NK-92 (cell line): Measurements from ENCODE around the gene RAD50.
"Not testable (repeated sequence)": the region's sequence is repeated elsewhere in the genome, so short reads cannot be mapped to it uniquely, and the experiment has no call there.

Experiments
- DNase-seq: peaks from one replicate; lab custom pipeline; 2025; ENCODE audit not compliant: unreplicated experiment; lab: John Stamatoyannopoulos, UW

RAD50 gene

DNA sequence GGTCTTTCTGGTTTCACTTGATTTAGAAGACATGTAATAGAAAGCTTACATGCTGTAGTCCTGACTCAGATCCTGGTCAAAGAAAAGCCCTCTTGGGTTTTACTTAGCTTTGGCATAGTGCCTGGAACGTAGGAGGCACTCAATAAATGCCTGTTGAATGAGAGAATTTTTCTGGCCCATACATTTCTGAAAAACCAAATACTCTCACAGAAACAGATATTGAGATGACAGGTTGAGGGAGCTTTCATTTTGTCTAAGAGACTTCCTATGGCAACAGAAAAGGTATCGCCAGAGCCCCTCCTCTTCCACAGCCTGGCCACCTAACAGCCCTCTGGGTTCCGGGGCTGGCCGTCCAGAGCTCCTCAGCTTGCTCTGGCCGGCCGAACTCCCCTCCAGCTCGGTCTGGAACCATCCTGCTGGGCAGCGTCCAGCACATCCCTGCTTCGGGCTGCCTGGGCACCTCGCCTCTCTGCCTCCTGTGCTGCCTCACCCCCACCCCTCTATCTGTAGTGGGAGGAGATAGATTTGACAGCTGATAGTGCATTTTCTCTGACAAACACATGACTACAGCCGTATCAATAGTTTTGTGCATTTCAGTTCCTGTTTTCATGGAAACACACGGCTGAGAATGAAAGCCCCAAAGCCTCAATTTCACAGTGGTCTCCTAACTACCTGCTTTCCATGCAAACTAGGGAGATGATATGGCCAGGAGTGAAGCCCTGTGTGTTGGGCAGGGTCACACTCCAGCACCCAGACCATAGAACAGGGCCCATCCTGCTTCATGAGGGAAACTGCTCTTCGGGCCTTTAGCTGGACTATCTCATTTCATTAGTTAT, 118.1 kb downstream of the RAD50 start:
- no peak for DNase-seq

DNA sequence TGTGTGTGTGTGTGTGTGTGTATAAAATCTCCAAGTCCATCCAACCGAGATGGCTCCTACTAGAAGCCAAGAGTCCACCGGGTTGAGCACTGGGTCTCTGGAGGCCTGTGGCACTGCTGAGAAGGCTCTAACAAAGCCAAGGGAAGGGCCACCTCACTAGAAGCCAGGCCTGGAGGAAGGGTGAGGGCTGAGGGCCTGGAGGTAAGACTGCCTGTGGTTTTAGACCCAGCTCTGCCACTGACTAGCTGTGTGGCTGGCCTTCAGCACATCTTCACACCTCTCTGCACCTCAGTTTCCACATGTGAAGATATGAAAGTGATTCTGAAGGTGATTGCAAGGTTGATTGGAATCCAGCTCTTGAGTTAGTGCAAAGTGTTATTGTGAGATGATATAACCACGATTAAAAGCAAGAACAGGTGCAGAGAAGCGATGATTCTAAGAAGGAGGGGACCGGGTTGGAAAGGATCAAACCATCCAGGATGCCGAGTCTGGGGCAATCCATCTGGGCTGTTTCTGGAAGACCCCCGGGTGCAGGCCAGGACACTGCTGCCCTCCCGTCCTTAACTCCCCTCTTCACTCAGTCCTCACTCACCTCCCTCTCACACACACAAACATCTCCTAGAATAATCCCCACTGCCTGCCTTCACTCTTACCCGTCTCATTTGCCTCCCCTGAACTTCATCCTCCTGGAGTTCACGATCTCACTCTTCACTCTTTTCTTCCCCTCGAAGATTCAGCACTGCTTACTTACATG, 119.3 kb downstream of the RAD50 start:
- DNase-seq: no peak

DNA sequence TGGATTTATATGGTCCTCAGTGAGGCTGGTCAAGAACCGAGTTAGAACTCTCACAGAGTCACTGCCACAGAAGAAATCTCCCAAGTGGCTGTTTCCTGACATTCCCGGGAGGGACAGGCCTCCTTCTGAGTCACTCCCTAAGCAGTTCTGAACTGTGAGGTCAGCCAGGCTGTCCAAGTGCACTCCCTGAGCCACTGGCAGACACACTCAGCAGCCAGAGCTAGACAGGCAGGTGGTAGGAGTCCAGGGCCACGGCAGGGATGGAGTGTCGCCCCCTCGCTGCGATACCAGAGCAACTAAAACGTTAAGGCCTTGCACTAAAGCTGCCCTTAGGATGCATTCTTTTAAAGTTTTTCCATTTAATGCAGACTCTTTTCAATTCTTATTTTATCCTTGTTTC, 120.4 kb downstream of the RAD50 start:
- DNase-seq: no peak

DNA sequence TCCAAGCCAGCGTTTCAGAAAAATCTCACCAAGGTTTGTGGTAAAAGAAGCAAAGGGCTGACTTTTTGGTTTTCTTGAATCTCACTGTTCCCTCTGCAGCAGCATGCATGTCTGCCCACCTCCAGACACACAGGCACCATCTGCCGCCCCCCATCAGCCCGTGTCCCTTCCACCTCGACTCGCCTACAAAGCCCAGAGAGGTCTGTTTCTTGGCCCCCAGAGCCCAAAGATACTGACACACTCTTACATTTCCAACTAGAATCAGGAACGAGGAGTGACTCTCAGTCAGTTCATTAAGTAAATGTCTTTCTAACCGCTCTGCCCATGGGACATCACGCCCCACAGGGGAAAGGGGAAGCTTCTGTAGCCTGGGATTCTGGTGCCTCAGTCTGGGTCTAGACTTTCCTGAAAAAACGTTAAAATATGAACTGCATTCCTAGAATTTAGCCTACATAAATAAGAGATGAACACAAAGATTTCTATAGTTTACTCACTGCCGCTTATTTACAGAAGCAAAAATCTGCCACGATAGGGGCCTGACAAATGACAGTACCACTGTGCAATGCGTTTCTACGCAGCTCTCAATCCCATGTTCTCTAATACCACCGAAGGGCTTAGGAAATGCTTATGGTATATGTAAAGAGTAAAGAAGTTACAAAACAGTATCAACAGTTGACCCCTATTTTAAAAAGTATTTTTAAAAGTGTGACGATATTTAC, 121.1 kb downstream of the RAD50 start:
- no peak for DNase-seq

DNA sequence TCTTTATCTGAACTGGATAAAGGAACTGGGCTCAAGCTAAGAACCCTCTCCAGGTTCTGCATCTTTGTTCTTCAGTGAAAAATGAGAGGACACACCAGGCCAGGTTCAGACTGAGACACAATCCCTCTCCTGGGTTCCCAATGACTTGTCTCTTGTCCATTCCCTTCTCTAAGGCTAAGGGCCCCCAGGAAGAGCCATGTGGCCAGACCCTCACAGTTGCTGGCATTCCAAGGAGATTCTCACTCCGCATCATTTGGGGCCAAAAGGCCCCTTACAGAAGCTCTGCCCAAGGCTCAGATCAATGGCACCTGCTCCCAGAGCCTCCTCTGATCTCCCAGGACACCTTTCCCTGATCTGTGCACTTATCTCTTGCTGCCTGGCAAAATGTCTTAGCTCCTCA, 122.0 kb downstream of the RAD50 start:
- DNase-seq: no peak

DNA sequence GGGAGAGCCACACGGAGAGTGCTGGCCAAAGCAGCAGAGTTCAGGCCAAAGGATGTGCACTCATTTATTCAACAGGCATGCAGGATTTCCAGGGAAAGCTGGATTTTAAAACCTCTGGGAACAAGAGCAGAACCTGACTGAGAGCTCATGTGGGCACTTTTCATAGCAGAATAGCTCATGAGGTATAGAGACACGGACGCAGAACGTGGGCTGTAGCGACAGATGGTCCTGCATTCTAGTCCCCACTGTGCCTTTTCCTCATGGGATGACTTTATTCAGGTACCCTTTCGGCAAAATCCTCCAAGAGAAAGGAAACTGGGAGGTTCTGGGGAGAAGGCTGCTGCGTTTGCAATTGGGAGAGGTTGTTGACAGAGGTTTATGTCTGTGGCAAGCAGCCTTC, 122.4 kb downstream of the RAD50 start:
- no peak for DNase-seq

DNA sequence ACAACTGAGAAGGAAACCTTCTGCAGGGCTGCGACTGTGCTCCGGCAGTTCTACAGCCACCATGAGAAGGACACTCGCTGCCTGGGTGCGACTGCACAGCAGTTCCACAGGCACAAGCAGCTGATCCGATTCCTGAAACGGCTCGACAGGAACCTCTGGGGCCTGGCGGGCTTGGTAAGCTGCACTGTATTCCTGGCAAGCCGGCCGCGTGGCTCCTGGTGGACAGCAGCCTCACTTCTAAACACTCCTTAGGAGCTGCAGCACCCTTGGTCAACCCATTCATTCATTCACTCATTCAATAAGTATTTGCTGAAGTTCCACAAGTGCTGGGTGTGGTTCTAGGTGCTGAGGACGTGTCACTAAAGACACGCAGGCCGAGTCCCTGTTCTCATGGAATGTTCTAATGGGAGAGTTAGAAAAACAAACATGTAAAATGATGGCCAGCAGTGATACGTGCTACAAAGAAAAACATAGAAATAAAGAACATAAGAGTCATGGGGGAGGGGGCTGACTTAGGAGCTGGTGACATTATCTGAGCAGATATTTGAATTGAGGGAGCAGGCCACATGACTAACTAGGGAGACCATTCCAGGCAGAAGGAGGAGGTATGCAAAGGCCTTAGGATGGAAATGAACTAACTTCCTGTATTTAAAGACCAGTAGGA, 123.1 kb downstream of the RAD50 start:
- DNase-seq: no peak

DNA sequence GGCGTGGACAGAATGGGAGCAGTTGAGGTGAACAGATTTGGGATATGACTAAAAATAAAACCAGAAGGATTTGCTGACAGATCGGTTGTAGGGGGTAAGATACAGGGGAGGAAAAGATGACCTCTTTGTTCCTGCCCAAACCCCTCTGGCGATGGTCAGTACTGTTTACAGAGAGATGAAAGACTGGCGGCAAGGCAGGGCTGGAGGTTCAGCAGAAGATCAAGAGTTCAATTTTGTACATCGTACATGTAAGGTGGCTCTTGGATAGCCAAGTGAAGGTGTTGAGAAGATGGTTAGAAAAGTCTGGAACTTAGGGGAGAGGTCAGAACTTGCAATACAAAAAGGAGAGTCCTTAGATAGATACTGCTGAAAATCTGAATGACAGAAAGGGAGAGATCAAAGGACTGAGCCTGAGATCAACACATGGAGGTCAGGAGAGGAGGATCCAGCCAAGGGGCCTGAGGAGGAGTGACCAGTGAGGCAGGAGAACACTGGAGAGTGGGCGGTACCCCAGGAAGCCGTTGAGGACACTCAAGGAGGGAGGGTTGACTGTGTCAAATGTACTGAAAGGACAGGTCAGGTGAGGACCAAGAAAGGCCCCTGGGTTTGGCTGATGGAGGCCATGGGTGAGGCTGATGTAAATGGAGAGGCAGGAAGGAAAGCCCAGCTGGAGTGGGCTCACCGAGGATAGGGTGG, 124.2 kb downstream of the RAD50 start:
- DNase-seq: no peak

DNA sequence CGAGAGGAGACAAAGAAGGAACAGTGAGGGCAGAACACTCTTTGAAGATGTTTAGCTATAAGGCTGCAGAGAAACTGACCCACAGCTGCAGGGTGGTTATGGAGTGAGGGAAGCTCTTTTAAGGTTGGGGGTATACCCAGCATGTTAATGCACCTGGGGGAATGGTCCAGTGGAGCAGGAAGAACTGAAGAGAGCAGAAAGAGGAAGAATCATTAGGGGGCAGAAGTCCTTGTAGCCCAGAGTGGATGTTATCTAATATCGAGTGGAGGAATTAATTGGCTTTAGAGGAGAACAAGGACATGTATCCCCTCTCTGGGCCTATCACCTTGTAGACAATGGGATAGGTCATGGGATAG, 124.7 kb downstream of the RAD50 start:
- DNase-seq: no peak

DNA sequence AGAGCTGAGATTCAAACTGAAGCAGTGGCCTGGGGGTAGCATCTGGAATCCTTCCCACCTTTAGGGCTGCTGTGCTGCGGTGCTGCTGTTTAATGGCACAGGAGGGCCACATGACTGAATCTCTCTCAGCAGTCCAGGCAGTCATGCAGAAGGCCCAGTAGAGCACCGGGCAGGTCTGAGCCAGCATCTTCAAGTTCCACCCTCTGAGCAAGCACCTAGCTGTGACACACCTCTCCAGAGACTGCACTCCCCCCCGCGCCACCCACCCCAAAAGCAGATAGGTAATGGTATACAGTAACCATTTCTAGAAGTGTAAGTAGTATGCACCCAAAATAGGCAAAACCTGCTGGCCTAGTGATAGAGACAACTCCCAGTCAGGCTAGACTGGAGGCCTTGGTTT, 125.2 kb downstream of the RAD50 start:
- DNase-seq: no peak

DNA sequence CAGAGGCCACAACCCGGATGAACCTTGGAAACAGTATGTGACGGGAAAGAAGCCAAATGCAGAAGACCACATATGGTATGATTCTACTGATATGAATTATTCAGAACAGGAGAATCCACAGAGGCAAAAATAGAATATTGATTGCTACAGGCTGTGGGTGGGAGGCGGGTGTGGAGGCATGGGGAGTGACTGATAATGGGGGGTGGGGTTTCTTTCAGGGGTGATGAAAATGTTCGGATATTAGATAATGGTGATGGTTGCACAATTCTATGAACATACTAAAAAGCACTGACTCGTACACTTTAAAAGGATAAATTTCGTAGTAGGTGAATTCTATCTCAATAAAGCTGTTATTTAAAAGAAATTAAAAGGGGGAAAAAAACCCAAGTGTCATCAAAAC, 127.7 kb downstream of the RAD50 start:
- DNase-seq: no peak

DNA sequence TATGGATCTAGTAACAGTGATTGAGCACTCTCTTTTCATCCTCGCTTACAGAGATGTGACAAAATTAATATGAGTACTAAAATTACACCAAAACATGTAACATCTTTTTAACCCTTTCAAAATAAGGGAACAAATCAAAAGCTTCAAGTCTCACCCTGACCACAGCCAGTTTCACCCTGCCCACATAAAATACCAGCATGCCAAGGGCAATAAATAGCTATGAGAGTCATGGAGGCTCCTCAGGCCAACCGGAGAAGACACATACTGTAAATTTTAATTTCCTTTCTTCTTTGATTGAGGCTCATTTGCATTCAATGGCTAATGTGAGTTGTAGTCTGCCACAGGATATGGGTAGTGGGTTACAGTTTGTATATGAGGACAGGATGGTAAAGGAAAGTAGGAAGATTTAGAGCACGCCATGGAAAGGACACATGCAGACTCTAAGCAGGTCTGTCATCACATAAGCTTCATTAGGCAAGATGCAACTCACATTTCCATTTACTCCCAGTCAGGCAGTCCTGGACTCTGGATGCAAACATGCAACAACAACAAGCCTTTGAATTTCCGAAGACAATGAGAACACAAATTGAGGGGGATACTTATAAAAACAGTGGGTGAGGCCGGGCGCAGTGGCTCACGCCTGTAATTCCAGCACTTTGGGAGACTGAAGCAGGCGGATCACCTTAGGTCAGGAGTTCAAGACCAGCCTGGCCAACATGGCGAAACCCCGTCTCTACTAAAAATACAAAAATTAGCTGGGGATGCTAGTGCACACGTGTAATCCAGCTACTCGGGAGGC, 128.3 kb downstream of the RAD50 start:
- no peak for DNase-seq

DNA sequence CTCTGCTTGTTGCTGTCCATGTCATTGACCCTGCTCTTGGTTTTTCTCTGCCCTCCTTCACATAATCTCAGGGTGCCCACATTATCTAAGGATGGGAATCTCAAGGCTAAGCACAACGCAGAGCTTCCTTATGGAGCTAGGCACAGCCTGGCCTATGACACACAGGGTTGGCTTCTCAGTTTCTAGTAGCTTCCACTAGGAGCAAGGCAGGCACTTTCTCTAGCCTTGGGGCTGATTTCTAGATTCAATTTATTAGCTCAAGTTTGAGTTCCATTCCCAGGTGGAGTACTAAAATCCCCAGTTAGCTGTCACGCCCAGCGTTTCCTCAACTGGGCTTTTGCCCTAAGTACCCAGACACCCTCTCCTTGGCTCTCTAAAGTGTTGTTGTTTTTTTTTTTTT, 129.4 kb downstream of the RAD50 start:
- no peak for DNase-seq

DNA sequence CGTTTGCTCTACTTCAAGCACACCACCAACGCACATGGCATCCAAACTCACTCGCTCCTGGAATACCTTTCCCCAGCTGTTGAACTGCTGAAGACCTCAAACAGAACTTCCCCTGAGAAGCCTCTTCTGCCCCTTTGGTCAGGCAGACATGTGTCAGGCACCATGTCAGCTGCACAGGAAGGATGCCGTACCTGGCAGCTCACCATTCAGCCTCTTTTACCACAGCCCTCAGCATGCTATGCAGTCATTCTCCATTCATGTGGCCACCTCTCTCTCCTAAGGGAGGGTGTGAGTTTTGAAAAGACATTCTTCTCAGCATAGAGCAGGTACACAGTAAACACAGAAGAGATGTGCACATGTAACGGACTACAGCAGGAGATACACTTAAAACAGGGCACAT, 131.2 kb downstream of the RAD50 start:
- no peak for DNase-seq

DNA sequence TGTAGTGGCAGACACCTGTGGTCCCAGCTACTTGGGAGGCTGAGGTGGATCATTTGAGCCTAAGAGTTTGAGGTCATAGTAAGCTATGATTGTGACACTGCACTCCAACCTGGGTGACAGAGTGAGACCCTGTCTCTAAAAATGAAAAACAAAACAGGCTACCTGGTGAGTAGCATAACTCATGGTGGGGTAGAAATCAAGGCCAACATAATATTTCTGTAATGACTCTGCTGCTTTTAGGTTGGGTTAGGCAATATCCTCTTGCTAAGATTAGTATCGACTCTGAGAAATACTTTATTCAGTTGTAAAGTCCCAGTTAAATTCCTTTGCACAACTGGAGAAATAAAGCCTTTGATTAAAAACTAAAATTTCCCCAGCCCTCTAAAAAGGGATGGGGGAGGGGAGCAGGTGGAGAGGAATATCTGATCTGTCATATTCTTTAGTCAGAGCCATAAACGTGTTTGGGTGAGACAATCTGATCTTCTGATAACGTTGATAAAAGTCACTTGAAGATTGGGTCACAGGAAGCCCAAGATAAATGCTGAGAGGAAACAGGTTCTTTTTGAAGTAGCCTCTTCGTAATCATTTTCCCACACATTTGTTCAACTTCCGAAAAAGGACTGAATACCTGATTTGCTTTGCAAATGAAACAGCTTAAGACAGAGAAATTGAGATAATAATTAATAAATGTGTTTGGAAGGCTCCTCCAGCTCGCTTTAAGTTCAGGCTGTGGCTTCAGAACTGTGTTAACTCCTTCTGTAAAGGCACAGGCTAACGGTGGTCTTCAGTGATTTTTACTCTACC, 132.0 kb downstream of the RAD50 start:
- no peak for DNase-seq

DNA sequence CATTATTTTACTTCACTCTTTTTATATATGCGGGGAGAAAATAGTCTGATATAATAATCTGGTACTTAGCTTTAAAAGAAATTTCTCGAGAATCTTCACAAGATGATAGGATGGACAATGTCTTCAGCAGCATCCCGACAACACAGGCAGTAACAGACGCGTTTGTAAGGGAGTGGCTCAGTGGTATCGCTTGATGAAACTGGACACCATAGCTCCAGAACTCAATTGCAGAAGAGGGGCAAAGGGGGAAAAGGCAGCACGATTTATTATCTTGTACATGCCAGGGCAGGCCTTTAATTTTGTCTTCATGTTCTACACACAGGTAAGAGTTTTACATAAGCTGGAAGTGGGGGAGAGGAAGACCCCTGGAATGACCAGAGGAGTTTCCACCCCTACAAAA, 132.7 kb downstream of the RAD50 start:
- no peak for DNase-seq

DNA sequence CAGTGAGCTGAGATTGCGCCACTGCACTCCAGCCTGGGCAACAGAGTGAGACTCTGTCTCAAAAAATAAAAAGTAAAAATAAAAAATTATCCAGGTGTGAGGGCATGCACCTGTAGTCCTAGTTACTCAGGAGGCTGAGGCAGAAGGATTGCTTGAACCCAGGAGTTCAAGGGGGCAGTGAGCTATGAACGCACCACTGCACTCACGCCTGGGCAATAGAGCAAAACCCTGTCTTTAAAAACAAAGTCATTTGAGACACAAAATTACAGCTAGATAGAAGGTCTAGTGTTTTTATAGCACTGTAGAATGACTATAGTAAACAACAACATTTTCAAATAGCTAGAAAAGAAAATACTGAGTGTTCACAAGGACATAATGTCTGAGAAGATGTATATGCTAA, 133.4 kb downstream of the RAD50 start:
- no peak for DNase-seq

DNA sequence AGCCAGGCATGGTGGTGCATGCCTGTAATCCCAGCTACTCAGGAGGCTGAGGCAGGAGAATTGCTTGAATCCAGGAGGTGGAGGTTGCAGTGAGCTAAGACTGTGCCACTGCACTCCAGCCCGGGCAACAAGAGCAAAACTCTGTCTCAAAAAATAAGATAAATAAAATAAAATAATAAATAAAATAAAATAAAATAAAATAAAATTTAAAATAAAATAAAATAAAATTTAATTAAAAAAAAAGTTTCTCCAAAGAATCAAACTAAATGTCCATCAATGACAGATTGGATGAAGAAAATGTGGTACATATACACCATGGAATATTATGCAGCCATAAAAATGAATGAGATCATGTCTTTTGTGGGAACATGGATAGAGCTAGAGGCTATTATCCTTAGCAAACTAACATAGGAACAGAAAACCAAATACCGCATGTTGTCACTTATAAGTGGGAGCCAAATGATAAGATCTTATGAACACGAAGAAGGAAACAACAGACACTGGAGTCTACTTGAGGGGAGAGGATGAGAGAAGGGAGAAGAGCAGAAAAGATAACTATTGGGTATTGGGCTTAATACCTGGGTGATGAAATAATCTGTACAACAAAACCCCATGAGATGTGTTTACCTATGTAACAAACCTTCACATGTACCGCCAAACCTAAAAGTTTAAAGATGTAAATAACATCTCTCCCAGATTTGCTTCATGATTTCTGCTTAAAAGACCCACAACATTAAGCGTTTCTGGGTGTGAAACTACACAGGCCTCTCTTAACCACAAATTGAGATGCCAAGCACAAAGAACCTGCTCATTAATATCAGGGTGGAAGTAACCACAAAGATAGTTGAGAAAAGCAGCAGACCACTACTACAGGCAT, 135.2 kb downstream of the RAD50 start:
- DNase-seq: not testable (repeated sequence)
